HG03280 (cell line): ENCODE results near the gene FYB1.

ENCODE experiments used
- ATAC-seq: cut with Tn5 transposase; IDR thresholded peaks from one replicate; pipeline ENCODE4 v1.9.1; 2021; ENCODE audit warnings: mild to moderate bottlenecking, moderate library complexity; ENCODE audit not compliant: unreplicated experiment

The FYB1 gene

DNA sequence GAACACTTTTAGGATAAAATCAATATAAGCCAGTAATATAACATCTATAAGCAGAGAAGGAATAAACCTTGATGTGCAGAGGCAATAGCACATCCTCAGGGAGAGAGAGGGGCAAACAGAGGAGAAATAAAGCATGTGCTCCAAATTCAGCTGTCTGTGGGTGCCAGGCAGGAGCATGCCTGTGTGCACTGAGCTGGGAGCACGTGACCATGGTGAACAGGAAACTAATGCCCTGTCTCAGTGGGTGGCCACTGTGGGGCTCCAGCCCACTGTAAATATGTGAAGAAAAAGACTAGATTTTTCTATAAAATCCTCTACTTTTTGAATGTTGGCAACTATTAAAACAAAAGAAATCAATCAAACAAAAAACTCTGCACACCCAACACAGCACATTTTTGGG is 55.3 kb downstream of the FYB1 start:
- ATAC-seq, result no peak

- no peak for ATAC-seq
Observed at GRCh38 chr5:39161578-39161977, 57.8 kb downstream of the FYB1 start.

DNA sequence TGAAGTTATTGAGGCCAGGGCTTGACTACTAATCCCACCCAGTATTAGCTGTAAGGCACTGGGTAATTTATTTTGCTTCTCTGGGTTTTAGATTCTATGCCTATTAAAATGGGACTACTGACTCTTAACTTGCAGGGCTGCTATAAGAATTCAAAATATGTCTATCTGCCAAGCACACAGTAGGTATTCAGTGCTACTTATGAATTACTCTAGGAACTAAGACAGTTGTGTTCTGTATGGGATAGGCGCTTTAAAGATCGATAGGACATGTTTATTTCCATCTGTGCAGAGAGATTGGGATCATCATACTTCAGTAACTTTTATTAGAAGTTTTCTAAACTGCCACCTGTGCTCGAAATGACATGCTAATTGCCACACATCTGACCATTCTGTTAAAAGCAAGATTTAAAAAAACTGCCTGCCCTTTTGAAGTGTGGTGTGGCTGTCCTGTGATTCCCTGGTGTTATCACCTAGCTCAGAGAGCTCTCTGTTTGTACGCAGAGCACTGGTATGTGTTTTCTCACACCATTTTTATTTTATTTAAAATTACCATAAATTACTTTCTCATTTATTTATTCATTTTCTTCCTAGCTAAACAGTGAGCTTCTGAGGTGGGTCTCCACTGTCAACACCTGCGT is 58.7 kb downstream of the FYB1 start:
- no peak for ATAC-seq

GRCh38 chr5:39159811-39160490 is 59.4 kb downstream of the FYB1 start:
- no peak for ATAC-seq

DNA sequence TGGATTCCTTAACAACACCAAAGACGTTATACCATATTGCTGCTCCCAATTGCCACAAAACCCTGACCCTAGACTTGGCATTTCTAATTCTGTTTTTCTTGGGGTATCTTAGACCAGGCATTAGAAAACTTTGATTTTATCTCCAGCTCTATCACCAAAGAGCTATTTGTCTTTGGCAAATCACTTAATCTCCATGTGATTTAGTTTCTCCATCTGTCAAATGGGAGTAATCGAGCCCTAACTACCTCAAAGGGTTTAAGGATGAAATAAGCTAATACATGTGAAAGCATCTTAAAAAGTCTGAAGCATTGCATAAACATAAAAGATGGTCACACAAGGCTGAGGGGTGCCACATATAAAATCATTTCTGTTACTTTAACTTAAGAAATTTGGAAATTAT is 60.6 kb downstream of the FYB1 start:
- no peak for ATAC-seq

DNA sequence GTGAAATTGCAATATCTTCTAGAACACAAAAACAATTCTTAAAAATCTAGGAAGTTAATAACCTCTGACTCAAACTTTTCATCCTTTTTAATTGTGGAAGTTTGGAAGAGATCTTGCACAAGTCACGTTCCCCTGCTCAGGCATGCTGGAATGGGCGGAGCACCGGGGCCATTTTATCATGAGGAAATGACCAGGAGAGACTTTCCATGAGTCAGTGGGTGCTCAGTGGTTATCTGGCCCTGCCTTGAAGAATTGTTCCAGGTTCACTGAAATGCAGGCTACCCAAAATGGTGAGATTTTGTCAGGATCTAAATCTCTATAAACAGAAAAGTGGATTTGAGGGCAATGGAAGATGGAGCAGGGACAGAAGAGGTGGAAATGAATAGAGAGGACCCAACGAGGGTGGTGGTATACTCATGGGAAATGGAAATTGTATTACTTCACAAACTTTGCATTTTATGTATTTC is 61.2 kb downstream of the FYB1 start:
- ATAC-seq, result no peak

DNA sequence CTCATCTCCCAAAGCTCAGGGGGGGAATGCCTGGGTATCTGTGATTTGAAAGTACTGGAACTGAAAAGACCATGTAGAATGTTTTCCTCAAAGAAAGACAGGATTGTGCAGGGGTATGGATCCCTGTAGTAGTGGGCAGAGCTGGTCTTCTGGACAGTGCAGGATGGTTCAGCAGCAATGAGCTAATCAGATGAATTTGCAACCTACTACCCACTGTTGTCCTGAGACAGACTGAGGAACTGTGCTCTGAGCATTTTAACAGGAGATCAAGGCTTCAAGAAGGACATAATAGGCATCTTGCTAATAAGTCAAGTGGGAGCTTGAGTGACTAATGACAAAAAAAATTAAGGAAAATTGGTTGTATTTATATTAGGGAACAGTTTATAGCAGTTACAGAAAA is 61.7 kb downstream of the FYB1 start:
- ATAC-seq, result no peak

GRCh38 chr5:39156082-39156481 is 63.3 kb downstream of the FYB1 start:
- ATAC-seq, result no peak

GRCh38 chr5:39151745-39152144 is 67.6 kb downstream of the FYB1 start:
- ATAC-seq, result no peak

DNA sequence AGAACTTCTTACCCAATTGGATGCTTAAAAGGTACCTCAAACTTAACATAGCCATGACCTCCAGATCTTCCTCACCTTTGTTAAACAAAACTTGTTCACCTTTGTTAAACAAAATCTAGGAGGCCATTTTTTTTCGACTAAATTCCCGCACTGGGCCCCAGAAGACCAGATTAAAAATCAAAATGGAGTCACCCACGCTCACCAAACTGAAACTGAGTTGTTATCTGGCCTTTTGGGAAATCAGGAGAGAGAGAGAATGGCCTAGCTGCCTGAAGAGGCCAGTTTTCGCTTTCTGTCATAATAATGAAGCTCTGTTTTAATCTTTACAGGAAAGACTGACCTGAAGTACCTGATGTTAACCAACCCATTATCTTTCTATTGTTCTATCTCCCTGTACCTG is 69.4 kb downstream of the FYB1 start:
- no peak for ATAC-seq

DNA sequence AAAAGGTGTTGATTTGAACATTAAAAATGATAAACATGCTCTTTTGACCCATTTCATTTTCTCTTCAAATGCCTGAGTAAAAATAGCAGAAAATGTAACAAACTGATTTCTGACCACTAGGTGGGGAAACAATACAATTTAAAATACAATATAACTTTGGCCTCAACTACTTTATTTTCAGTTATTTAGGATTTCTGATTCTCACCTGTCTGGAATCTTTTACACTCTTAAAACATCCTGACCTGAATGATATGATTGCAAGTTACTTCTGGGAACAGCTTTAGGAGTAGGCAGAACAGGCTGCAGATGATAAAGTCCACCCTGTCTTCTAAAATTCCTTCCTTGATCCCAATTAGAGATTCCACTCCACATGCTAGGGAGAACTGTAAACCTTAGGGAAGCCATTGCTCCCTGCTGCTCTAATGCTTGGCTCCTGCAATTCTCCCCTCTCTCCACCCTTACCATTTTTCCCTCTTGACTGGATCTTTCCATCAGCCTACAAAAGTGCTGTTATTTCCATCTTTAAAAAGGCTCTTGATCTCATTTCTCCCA is 70.3 kb downstream of the FYB1 start:
- ATAC-seq, result no peak

DNA sequence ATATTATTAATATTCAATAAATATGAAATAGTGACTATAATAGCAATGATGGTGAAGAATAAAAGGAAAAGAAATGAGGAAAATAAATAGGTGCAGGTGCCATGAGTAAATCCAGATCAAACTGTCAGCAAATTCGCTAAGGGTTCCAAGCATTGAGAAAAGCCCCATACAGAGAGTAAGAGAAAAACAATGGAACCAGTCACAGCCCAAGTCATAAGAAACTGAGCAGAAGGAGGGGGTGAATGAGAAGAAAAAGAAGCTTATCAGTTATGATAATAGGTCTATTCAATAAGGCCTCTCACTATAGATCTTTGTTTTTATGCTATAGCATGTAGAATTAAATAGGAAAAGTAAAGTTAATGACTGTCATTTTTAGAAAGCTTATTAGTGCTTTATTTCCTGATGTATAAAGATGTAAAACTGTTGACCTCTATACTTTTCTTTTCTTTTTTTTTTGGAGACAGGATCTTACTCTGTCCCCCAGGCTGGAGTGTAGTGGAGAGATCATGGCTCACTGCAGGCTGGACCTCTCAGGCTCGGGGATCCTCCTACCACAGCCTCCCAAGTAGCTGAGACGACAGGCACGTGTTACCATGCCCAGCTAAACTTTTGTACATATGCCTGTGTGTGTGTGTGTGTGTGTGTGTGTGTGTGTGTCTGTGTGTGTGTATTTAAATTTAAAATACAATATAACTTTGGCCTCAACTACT is 72.4 kb downstream of the FYB1 start:
- ATAC-seq, result no peak

DNA sequence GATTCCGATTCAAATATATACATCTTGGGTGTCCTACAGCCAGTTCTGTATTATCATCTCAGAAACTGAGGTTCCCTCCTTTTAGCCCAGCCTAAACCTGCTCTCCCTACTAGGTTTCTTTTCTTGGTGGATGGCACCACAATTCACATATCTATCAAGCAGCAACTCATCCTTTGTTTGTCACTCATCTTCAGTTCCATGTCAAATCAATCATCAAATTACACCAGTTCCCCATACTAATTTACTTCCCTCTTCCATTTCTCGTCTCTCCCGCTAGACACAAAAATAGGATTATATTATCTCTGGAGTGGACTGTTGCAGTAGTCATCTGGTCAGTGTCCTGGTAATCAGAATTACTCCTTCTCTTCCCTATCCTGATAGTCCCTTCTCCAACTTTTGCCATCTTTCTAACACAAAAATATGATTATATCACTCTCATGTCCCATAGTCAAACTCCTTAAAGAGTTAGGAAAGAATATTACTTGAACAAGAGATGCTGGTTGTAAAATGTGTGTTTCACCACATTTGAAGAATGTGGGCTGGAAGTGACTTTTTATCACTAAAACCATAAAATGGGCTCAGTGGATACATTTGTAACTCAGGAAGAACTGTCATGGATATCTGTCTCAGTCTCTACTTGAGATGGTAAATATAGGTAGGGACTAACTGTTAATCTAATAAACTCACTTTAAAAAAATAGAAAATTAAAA is 76.1 kb downstream of the FYB1 start:
- no peak for ATAC-seq

GRCh38 chr5:39140558-39141168 is 78.7 kb downstream of the FYB1 start:
- ATAC-seq, result no peak

DNA sequence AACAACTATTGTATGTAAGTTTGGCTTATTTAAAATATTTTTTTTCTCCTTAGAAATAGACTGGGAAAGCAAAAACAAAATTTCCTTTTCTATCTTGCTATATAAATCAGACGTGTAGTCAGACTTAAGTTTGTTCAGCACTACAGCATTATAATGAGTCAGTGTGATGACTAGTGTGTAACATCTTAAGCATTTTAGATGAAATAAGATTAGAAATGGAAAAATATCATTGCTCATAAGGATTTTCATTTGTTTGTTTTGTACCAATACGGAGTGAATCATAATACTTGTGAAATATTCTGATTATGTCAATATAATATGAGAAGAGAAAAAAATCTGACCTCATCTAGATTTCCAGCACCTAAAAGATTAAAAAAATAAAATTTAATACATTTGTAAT is 80.5 kb downstream of the FYB1 start:
- no peak for ATAC-seq

DNA sequence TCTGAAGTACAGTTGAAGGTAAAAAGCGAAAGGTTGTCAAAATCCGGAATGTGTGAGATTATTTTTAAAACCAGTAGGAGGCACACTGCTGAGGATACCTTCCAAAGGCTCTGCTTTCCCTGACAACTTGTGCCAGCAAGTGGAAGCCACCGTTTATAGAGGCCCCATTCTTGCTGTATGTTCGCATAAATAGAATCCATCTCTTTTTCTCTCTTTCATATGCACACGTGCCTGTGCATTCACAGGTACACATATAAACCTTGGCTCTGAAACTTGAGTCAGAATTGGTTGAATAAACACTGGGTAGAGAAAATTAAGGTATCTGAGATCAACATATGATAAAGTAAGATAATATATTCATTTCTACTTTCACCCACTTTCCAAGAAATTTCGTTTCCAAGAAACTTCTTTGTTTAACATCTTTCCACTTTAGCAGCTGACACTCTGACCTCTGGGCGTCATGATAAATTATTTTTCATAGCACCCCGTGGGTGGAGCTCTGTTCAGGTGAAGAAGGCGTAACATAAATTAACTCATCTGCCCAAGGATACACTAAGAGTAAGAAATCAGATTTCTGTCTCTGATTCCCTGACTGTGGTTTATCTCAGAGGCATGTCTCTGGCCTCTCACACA is 81.4 kb downstream of the FYB1 start:
- ATAC-seq, result no peak

DNA sequence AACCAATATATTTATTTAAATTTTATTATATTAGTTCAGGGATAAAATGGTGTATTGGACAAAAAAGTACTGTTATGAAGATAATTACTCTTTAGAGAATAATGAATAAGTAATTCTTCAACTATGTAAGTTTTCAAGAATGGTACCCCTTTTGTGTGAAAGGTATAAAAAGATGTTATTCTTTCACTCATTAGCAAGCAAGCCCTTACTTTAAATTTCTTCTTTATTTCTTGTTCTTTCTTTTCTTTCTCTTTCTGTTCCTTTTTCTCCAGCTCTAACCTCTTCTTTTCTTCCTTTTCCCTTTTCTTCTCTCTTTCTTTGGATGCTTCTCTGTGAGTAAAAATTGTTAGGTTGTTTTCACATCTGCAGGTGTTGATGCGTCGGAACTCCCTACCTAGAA is 82.0 kb downstream of the FYB1 start:
- ATAC-seq, result no peak

DNA sequence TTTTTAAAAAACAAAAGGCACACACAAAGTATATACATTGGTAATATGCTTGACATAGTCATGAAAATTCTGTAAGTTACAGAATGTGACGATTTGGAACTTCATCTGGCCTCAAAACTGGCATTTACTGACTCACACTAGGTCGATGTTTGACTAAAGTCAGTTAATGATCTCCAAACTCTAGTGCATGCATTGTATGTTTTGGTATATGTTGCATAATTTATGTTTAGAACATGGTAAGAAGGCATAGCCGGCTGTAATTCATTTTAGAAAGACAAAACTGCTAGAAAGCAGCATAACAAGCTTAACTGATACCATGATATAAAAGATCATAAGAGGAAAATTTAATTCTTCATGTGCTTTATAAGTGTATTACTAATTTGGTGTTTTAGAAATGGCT is 86.6 kb downstream of the FYB1 start:
- ATAC-seq, result no peak

DNA sequence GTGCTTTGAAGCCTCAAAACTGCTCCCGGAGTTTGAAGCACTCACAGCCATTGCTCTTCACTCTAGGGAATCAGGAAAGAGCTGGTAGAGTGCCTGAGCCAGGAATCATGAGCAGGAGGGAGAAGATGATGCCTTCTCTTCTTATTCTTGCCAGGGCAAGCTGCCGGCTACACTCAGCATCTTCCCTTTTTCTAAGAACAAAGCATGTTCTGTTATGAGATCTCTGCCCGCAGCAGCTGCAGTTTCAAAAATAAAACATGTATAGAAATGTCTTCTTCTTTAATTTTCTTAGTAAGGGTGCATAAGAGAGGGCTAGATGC is 87.3 kb downstream of the FYB1 start:
- ATAC-seq, result no peak
